Camera-type eye (tissue), 1 donor: Measurements from ENCODE around the gene RTP1. TPM values are rescaled to one million over a fixed set of nuclear protein-coding genes. Genes with fewer than 3 reads are reported as not detected.

Source experiments
- total RNA-seq: library from RNA; depleted of rRNA; stranded (reverse); fragments of >200 nt; gene quantifications from one replicate; pipeline ENCODE4 v1.2.3, GENCODE V29; 2014

RTP1 gene, protein sequence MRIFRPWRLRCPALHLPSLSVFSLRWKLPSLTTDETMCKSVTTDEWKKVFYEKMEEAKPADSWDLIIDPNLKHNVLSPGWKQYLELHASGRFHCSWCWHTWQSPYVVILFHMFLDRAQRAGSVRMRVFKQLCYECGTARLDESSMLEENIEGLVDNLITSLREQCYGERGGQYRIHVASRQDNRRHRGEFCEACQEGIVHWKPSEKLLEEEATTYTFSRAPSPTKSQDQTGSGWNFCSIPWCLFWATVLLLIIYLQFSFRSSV
- not detected for total RNA-seq

DNA sequence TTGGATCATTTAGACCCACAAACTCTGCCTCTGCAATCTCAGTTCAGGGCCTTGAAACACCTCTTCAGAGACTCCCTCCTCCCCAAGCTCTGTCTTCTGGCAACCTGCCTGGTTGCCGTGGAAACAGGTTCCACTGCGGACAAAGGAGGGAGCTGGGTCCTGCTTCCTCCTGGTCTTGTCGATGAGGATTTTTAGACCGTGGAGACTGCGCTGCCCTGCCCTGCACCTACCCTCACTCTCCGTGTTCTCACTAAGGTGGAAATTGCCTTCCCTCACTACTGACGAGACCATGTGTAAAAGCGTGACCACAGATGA, at the start of gene RTP1:
Gene RTP1 (plus strand): TSS at position 152 of the 315 bp plus-strand sequence. CDS start 30 bp downstream, at position 182.

Other genes with a start within 250 kb of the RTP1 start
- gene RPL39L, start 58.0 kb upstream of the RTP1 start, total RNA-seq, result 7.1 TPM
- gene MASP1, start 94.3 kb downstream of the RTP1 start, total RNA-seq, result 5.6 TPM
- 0.38 TPM for gene RTP4, start 170.9 kb downstream of the RTP1 start, total RNA-seq